OCI-LY3 (cell line): ENCODE measurements around the gene CRY1.

ENCODE experiments used
- CTCF ChIP-seq: fragments of 200-600, 300-600 bp; sonication (generic); IDR thresholded peaks from 2 replicates; pipeline ENCODE4 v1.5.1; 2014; ENCODE audit warnings: antibody characterized with exemption, low read length, low read depth
- EZH2phosphoT487 ChIP-seq: fragments of 200-600 bp; shearing (Covaris generic); IDR thresholded peaks from 2 replicates; pipeline ENCODE4 v1.6.1; 2018; ENCODE audit warnings: antibody characterized with exemption, mixed run types, low read depth

GRCh38 chr12:106942775-106943174, 150.6 kb downstream of the CRY1 start:
- TF ChIP-seq CTCF (no peak), EZH2phosphoT487 (no peak)
